SK-N-MC (cell line): ENCODE measurements around the gene PTPMT1.
A peak's percentile ranks its signal among the peaks of the same experiment; 100 is the strongest.

Experiments
- DNase-seq: peaks from one replicate; pipeline ENCODE4 v3.0.0-alpha.2; 2011; ENCODE audit warnings: low read depth, low spot score
- H3K27ac ChIP-seq: fragments of 200-600 bp; sonication (generic); 2 replicates; pipeline ENCODE4 v1.5.1; 2016; ENCODE audit warnings: mixed run types
- H3K36me3 ChIP-seq: fragments of 200-600 bp; sonication (generic); 2 replicates; pipeline ENCODE4 v1.6.1; 2017; ENCODE audit warnings: antibody characterized with exemption, low read length, mixed read lengths; ENCODE audit not compliant: insufficient read depth
- H3K4me3 ChIP-seq: fragments of 200-600 bp; sonication (generic); 2 replicates; pipeline ENCODE4 v1.5.1; 2016
- H3K9ac ChIP-seq: fragments of 200-600 bp; sonication (generic); 2 replicates; pipeline ENCODE4 v1.8.0; 2017; ENCODE audit warnings: mixed run types, mixed read lengths; ENCODE audit not compliant: insufficient read length
- H3K9me3 ChIP-seq: fragments of 200-600 bp; sonication (generic); 2 replicates; pipeline ENCODE4 v1.6.1; 2017; ENCODE audit warnings: low read depth, mild to moderate bottlenecking, antibody characterized with exemption, low read length, moderate library complexity, mixed read lengths
- EZH2 ChIP-seq: fragments of 200-600 bp; sonication (generic); IDR thresholded peaks from one replicate; pipeline ENCODE4 v1.6.1; 2017; ENCODE audit warnings: antibody characterized with exemption
- FOXP2 ChIP-seq: optimal IDR thresholded peaks from 2 replicates; pipeline ENCODE3; 2011; ENCODE audit warnings: mild to moderate bottlenecking, moderate library complexity; ENCODE audit not compliant: insufficient read depth; ENCODE audit errors: extremely low read length, control extremely low read depth
- POLR2AphosphoS5 ChIP-seq: IDR thresholded peaks from 2 replicates; pipeline ENCODE4 v1.6.1; 2012; ENCODE audit warnings: mild to moderate bottlenecking, low read depth, low read length, borderline replicate concordance

PTPMT1 gene

DNA sequence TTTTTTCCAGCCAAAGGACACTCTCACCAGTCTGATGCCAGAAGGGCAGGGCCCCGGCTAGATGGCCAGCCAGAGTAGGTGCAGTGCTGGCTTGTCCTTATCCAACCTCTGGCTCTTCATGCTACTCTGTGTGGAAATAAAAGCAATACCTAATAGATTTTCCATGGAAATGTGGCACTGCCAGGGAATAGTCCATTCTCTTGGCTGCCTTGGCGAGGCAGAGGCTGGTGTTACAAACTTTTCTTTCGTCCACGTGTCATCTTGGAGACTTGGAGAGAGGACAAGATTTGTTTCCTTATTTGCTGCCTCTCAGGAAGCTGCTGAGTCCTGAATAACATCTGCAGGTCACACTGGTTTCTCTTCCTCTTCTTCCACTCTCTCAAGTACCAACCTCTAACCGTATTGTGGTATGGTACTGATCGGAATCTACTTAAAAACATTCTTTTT is 46.0 kb downstream of the PTPMT1 start:
- no peaks in the 10 kb centered on the region; the same call in 1 of the 2 replicates for H3K36me3 ChIP-seq

DNA sequence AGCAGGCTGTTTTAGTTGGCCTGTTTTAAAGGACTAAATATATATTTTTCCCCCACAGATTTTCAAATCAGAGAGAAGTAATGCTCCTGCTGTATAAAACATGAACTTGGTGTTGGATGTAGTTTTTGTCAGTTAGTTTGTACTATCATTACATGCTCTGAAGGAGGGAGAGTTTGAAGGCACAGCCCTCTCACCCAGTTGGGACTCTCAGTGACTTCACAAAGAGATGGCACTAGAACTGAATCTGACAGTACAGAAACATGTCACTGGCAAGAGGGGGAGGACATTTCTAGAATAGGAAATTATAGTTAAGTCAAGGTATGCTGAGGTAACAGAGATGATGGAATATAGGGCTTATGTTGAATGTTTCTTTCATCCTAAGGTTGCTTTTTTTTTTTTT is 49.9 kb downstream of the PTPMT1 start:
- no peak for DNase-seq
- TF ChIP-seq FOXP2, result no peak
- TF ChIP-seq EZH2, result no peak
- H3K9ac ChIP-seq, result no peak overlapping the region
- no peaks in the 10 kb centered on the region for H3K9me3 ChIP-seq
- no peak overlapping the region for H3K4me3 ChIP-seq
- peaks cover 25% of the 10 kb centered on the region for H3K36me3 ChIP-seq
- no peak overlapping the region for H3K27ac ChIP-seq

More for the DNA sequence above, 46.0 kb downstream of the PTPMT1 start:
- TF ChIP-seq POLR2AphosphoS5 (no peak), EZH2 (no peak), FOXP2 (no peak)
- DNase-seq, result no peak
- no peak overlapping the region for H3K9ac ChIP-seq
- H3K27ac ChIP-seq, result no peak overlapping the region
- H3K4me3 ChIP-seq, result no peak overlapping the region
- no peaks in the 10 kb centered on the region for H3K9me3 ChIP-seq

DNA sequence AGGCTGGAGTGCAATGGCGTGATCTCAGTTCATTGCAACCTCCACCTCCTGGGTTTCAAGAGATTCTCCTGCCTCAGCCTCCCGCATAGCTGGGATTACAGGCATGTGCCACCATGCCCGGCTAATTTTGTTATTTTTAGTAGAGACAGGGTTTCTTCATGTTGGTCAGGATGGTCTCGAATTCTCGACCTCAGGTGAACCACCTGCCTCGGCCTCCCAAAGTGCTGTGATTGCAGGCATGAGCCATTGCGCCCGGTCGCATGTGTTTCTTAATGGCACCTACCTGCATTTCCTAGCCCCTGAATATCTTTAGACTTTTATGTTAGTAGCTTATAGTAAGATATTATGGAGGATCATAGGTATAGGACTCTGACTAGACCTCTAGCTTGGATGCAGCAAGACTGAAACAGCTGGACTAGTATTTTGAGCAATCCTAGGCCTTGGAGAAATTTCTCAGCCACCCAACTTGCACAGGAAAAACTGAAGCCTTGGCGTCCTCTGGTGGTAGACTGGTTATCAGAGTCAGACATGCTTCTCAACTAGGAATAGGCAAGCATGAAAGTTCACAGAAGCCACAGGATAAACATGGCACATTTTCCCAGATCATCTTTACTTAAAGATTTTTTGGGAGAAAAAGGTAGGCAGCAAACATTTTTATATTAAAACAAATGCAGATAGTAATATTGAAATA is 51.5 kb downstream of the PTPMT1 start:
- no peak for TF ChIP-seq FOXP2
- no peak for TF ChIP-seq POLR2AphosphoS5
- no peak for TF ChIP-seq EZH2
- Histone ChIP-seq H3K9me3 (no peaks in the 10 kb centered on the region), H3K4me3 (no peak overlapping the region), H3K27ac (no peak overlapping the region), H3K9ac (no peak overlapping the region), H3K36me3 (peaks cover 39% of the 10 kb centered on the region)
- no peak for DNase-seq

DNA sequence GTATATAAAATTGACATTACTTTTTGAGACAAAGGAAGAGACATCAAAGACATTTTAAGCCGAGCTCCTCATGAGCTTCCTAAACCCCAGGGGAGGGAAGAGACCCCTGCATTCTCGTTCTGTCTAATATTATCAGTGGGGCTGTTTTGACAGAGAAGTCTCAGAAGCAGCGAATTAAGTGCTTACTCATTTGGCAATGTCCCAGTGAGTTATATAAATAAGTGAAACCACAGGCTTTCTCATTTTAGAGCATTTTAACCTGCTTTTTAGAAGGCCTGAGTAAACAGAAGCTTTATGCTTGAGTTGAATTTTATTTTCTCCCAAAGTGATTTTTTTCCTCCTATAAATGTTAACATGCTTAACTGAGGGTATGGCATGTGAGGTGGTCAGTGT is 52.0 kb downstream of the PTPMT1 start:
- H3K27ac ChIP-seq, result peak overlapping the region; percentile 19; the same call in 1 of the 2 replicates
- H3K36me3 ChIP-seq, result peaks cover 44% of the 10 kb centered on the region
- TF ChIP-seq FOXP2, result no peak
- TF ChIP-seq POLR2AphosphoS5, result no peak
- no peak for TF ChIP-seq EZH2
- DNase-seq, result no peak
- no peak overlapping the region for H3K4me3 ChIP-seq
- no peak overlapping the region for H3K9ac ChIP-seq
- no peaks in the 10 kb centered on the region for H3K9me3 ChIP-seq

DNA sequence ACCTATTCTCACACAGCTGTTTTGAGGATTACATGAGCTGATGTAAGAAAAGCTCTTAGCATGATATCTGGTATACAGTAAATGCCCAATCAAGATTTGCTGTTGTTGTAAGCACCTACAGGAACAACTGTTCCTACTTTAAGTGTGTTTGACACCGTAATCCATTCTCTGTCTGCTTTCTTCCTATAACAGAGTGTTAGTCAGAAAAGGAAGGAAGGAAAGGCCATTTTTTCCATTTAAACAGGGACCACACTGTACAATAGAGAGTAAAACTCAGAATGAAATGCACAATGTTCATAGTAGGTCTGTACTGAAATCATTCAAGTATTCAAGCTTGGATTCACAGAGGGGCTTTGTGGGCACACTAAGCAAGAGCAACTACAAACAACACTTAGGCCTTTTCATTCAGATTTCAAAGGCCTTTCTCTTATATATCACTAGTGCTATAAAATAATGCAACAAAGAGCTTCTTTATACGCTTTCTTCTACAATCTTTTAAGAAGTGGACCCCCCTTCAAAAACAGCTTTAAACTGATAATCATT is 55.5 kb downstream of the PTPMT1 start:
- no peak for DNase-seq
- Histone ChIP-seq H3K9ac (no peak overlapping the region), H3K36me3 (peaks cover 64% of the 10 kb centered on the region), H3K9me3 (no peaks in the 10 kb centered on the region), H3K27ac (no peak overlapping the region), H3K4me3 (no peak overlapping the region)
- TF ChIP-seq POLR2AphosphoS5 (no peak), FOXP2 (no peak), EZH2 (no peak)
